ENCODE results near the gene LY86.

- TF ChIP-seq NCOR1 (IDR thresholded peaks at IDR 0.05; ENCODE audit: borderline replicate concordance, low read length) (no peak), MYPOP (CRISPR knock-in tag; IDR thresholded peaks at IDR 0.05) (no peak), FUBP1 (CRISPR knock-in tag; IDR thresholded peaks at IDR 0.05; ENCODE audit: borderline replicate concordance) (no peak), SNAPC5 (CRISPR knock-in tag; IDR thresholded peaks at IDR 0.05; ENCODE audit: borderline replicate concordance) (no peak), JUN (CRISPR knock-in tag; IDR thresholded peaks at IDR 0.05) (no peak)
Observed at GRCh38 chr6:6599468-6599873, 11.0 kb downstream of the LY86 start.
